Measurements from ENCODE around the gene CPLX1.
"Not testable (repeated sequence)": the region's sequence is repeated elsewhere in the genome, so short reads cannot be mapped to it uniquely, and the experiment has no call there.

Gene CPLX1

GRCh38 chr4:776743-777441 is 49.0 kb downstream of the CPLX1 start:
- DNase-seq (ENCODE audit: low spot score) = no peak

GRCh38 chr4:775485-775884 is 50.4 kb downstream of the CPLX1 start:
- DNase-seq (ENCODE audit: low spot score) = not testable (repeated sequence)

- not testable (repeated sequence) for DNase-seq (ENCODE audit: low spot score)
Observed at GRCh38 chr4:774419-775092, 51.4 kb downstream of the CPLX1 start.

- no peak for DNase-seq (ENCODE audit: low spot score)
Observed at GRCh38 chr4:773214-773613, 52.7 kb downstream of the CPLX1 start.

- DNase-seq (ENCODE audit: low spot score) = no peak
Observed at GRCh38 chr4:772776-773175, 53.2 kb downstream of the CPLX1 start.

- no peak for DNase-seq (ENCODE audit: low spot score)
Observed at GRCh38 chr4:772118-772517, 53.8 kb downstream of the CPLX1 start.

- no peak for DNase-seq (ENCODE audit: low spot score)
Observed at GRCh38 chr4:771464-771863, 54.5 kb downstream of the CPLX1 start.

GRCh38 chr4:770022-770421 is 55.9 kb downstream of the CPLX1 start:
- no peak for DNase-seq (ENCODE audit: low spot score)

- DNase-seq (ENCODE audit: low spot score) = no peak
Observed at GRCh38 chr4:769511-769910, 56.4 kb downstream of the CPLX1 start.

GRCh38 chr4:768995-769394 is 56.9 kb downstream of the CPLX1 start:
- DNase-seq (ENCODE audit: low spot score) = no peak

- no peak for DNase-seq (ENCODE audit: low spot score)
Observed at GRCh38 chr4:768076-768475, 57.9 kb downstream of the CPLX1 start.

GRCh38 chr4:766559-767283 is 59.2 kb downstream of the CPLX1 start:
- no peak for DNase-seq (ENCODE audit: low spot score)

GRCh38 chr4:766152-766515 is 59.8 kb downstream of the CPLX1 start:
- no peak for DNase-seq (ENCODE audit: low spot score)

- no peak for DNase-seq (ENCODE audit: low spot score)
Observed at GRCh38 chr4:764405-765169, 61.3 kb downstream of the CPLX1 start.

GRCh38 chr4:763922-764321 is 62.0 kb downstream of the CPLX1 start:
- DNase-seq (ENCODE audit: low spot score) = no peak

GRCh38 chr4:763191-763810 is 62.6 kb downstream of the CPLX1 start:
- no peak for DNase-seq (ENCODE audit: low spot score)

- DNase-seq (ENCODE audit: low spot score) = no peak
Observed at GRCh38 chr4:762211-763190, 63.4 kb downstream of the CPLX1 start.

GRCh38 chr4:761739-762138 is 64.2 kb downstream of the CPLX1 start:
- no peak for DNase-seq (ENCODE audit: low spot score)

GRCh38 chr4:761086-761485 is 64.8 kb downstream of the CPLX1 start:
- no peak for DNase-seq (ENCODE audit: low spot score)

GRCh38 chr4:760616-761015 is 65.3 kb downstream of the CPLX1 start:
- DNase-seq (ENCODE audit: low spot score) = no peak

GRCh38 chr4:759810-760209 is 66.1 kb downstream of the CPLX1 start:
- not testable (repeated sequence) for DNase-seq (ENCODE audit: low spot score)

Data from LoVo (cell line).